HepG2 (cell line): ENCODE measurements around the gene THOC2. TPM values are rescaled to one million over a fixed set of nuclear protein-coding genes. Genes with fewer than 3 reads are reported as not detected.
A peak's percentile ranks its signal among the peaks of the same experiment; 100 is the strongest.
"Not testable (repeated sequence)": the region's sequence is repeated elsewhere in the genome, so short reads cannot be mapped to it uniquely, and the experiment has no call there.

Source experiments
- ATAC-seq: fragments of 200-7000 bp; cut with Tn5 transposase; 3 replicates; pipeline ENCODE4 v1.9.1; 2020; ENCODE audit warnings: mild to moderate bottlenecking, moderate library complexity
- BruUV-seq: library from RNA; stranded (reverse); fragments of 400-500 nt; replicated peaks from 2 replicates; lab custom pipeline; 2021; lab: Mats Ljungman, UMichigan
- CTCF ChIA-PET: fragments of 300-600 bp; formaldehyde crosslinking; extraction: SDS; loops from one replicate; lab custom pipeline; 2021; ENCODE audit warnings: low total read pairs, inconsistent platforms, low intra/inter-chr PET ratio; lab: Yijun Ruan, JAX
- POLR2A ChIA-PET: fragments of 350-600 bp; sonication (Branson Sonifier 250); formaldehyde crosslinking; loops from one replicate; lab custom pipeline; 2020; ENCODE audit warnings: antibody characterized with exemption, inconsistent platforms; lab: Yijun Ruan, JAX
- DNase-seq: peaks from one replicate; pipeline ENCODE4 v3.0.0-alpha.2; 2015; ENCODE audit warnings: low spot score
- FAIRE-seq: peaks from 3 replicates; lab custom pipeline; 2011; peaks lifted over from hg19 to GRCh38; lab: Jason Lieb, UNC
- H2AFZ ChIP-seq: one replicate; pipeline ENCODE4 v1.6.1; 2011; ENCODE audit warnings: low read length, inconsistent platforms
- H3K27ac ChIP-seq: fragments of 300-600 bp; 3 replicates; pipeline ENCODE4 v1.8.0; 2011; ENCODE audit warnings: mixed run types, mild to moderate bottlenecking, mixed read lengths, low read length, inconsistent platforms; ENCODE audit not compliant: insufficient read depth; ENCODE audit errors: extremely low read length
- H3K27me3 ChIP-seq, 2 experiments: fragments of 200-600 bp in 1 of 2; 2 replicates in 1 of 2; 3 replicates in 1 of 2; pipeline versions ENCODE4 v1.6.0 to v1.8.0; 2011; ENCODE audit warnings: low read length in 2 of 2, mild to moderate bottlenecking in 2 of 2, moderate library complexity in 2 of 2, inconsistent platforms in 1 of 2; ENCODE audit not compliant: insufficient read depth in 2 of 2, control insufficient read depth in 1 of 2
- H3K36me3 ChIP-seq, 2 experiments: fragments of 200-600 bp in 1 of 2; replicated peaks in 1 of 2; 2 replicates in 1 of 2; 3 replicates in 1 of 2; pipeline versions ENCODE4 v1.5.1 to v1.8.0; 2011; ENCODE audit warnings: low read length in 2 of 2, inconsistent platforms in 1 of 2; ENCODE audit not compliant: insufficient read depth in 2 of 2, control insufficient read depth in 1 of 2
- H3K4me1 ChIP-seq: 2 replicates; pipeline ENCODE4 v1.5.1; 2012; ENCODE audit warnings: low read length, inconsistent platforms; ENCODE audit not compliant: insufficient read depth
- H3K4me2 ChIP-seq: 2 replicates; pipeline ENCODE4 v1.6.0; 2011; ENCODE audit warnings: low read depth, low read length, inconsistent platforms
- H3K4me3 ChIP-seq, 3 experiments: fragments of 200-600 bp in 1 of 3; sonication (generic), shearing (Covaris generic) in 1 of 3; replicated peaks in 1 of 3; 2 replicates each; pipeline ENCODE4 v1.5.1; 2011 to 2016; ENCODE audit warnings: low read length in 3 of 3, inconsistent platforms in 2 of 3, low read depth in 2 of 3, mild to moderate bottlenecking in 2 of 3, control low read depth in 1 of 3, mixed read lengths in 1 of 3; ENCODE audit not compliant: insufficient read depth in 1 of 3
- H3K79me2 ChIP-seq: one replicate; pipeline ENCODE4 v1.6.1; 2011; ENCODE audit warnings: low read length, inconsistent platforms; ENCODE audit not compliant: insufficient read depth
- H3K9ac ChIP-seq: 2 replicates; pipeline ENCODE4 v1.6.0; 2011; ENCODE audit warnings: mild to moderate bottlenecking, low read depth, low read length, inconsistent platforms; ENCODE audit not compliant: insufficient read depth
- H3K9me3 ChIP-seq: 2 replicates; pipeline ENCODE4 v1.5.1; 2012; ENCODE audit warnings: mild to moderate bottlenecking, low read length
- H4K20me1 ChIP-seq: 2 replicates; pipeline ENCODE4 v1.6.0; 2011; ENCODE audit warnings: inconsistent platforms, mild to moderate bottlenecking, low read length, moderate library complexity; ENCODE audit not compliant: insufficient read depth
- whole genome bisulfite sequencing: methylation state at CpG from one replicate; pipeline ENCODE4 v1.1.6; 2017; ENCODE audit warnings: low lambda C conversion rate; 5-methylcytosine and 5-hydroxymethylcytosine counted together
- in situ Hi-C: cut with HindIII; loops from 2 replicates; pipeline ENCODE4 v1.10.0; 2017; ENCODE audit warnings: low pct_unique_long_range_greater_than_20kb; ENCODE audit not compliant: extremely low pct_ligation_motif_present
- intact Hi-C: fragments of 100-400 bp; cut with micrococcal nuclease; formaldehyde crosslinking; loops from one replicate; pipeline ENCODE4 v1.10.0; 2022; ENCODE audit not compliant: unreplicated experiment
- polyA plus RNA-seq, 8 experiments: library from polyadenylated mRNA; depleted of rRNA in 3 of 8; stranded (reverse) in 7 of 8; unstranded in 1 of 8; fragments of >200 nt; fragmentation: Illumina TruSeq in 4 of 8; extraction: Trizol in 4 of 8; gene quantifications; 2 replicates each; pipeline versions ENCODE4 v1.2.1 to v1.2.3, GENCODE V29; 2011 to 2016; ENCODE audit warnings: low read depth in 4 of 8, missing spikeins in 1 of 8, mixed read lengths in 1 of 8; ENCODE audit not compliant: insufficient read depth in 1 of 8
- total RNA-seq, 5 experiments: library from RNA; depleted of rRNA; stranded (reverse); fragments of >200 nt; fragmentation: Illumina TruSeq; extraction: Trizol; gene quantifications; 2 replicates each; pipeline ENCODE4 v1.2.3, GENCODE V29; 2016; ENCODE audit warnings: low read depth in 1 of 5
- TF ChIP-seq, protein P1 (sequence below): sonication (generic); formaldehyde crosslinking; IDR thresholded peaks from 2 replicates; pipeline ENCODE4 v1.4.0; 2020; ENCODE audit warnings: low read depth, missing genetic modification reagents
- TF ChIP-seq, protein P2 (sequence below): sonication (generic); formaldehyde crosslinking; IDR thresholded peaks from 2 replicates; pipeline ENCODE4 v1.8.0; 2023; ENCODE audit warnings: mild to moderate bottlenecking, missing genetic modification reagents

Gene THOC2
- total and polyA plus RNA-seq, 2 of the 13 experiments (the other 11 are each of a cell fraction or from before 2014, with no cell fraction given) = 87.1 to 101 TPM

DNA sequence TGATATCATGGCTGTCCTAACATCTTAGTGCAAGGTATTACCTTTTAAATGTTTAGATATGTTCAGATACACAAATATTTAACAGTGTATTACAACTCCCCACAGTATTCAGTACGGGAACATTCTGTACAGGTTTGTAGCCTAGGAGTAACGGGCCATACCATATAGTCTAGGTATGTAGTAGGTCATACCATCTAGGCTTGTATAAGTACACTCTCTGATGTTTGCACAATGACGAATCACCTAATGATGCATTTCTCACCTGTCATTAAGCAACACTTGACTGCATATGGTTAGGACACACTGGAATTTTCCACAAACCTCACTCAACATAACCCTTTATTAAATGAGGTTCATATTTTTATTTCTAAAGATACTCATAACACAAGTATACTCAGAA lies 67.7 kb downstream of the THOC2 start:
- intact Hi-C loops (no loop called here), in situ Hi-C loops (no loop called here)
- BruUV-seq = no TSS peak
- DNase-seq (no peak), ATAC-seq (no peak), FAIRE-seq (no peak)
- H3K4me1 ChIP-seq = no peaks in the 10 kb centered on the region
- no peaks in the 10 kb centered on the region for H3K79me2 ChIP-seq
- CTCF ChIA-PET = no interaction called here
- H3K27me3 ChIP-seq = no peaks in the 10 kb centered on the region
- H2AFZ ChIP-seq = no peak overlapping the region
- no peak overlapping the region for H3K27ac ChIP-seq
- H4K20me1 ChIP-seq = no peaks in the 10 kb centered on the region
- H3K9me3 ChIP-seq = no peaks in the 10 kb centered on the region
- TF ChIP-seq, protein P1, sequence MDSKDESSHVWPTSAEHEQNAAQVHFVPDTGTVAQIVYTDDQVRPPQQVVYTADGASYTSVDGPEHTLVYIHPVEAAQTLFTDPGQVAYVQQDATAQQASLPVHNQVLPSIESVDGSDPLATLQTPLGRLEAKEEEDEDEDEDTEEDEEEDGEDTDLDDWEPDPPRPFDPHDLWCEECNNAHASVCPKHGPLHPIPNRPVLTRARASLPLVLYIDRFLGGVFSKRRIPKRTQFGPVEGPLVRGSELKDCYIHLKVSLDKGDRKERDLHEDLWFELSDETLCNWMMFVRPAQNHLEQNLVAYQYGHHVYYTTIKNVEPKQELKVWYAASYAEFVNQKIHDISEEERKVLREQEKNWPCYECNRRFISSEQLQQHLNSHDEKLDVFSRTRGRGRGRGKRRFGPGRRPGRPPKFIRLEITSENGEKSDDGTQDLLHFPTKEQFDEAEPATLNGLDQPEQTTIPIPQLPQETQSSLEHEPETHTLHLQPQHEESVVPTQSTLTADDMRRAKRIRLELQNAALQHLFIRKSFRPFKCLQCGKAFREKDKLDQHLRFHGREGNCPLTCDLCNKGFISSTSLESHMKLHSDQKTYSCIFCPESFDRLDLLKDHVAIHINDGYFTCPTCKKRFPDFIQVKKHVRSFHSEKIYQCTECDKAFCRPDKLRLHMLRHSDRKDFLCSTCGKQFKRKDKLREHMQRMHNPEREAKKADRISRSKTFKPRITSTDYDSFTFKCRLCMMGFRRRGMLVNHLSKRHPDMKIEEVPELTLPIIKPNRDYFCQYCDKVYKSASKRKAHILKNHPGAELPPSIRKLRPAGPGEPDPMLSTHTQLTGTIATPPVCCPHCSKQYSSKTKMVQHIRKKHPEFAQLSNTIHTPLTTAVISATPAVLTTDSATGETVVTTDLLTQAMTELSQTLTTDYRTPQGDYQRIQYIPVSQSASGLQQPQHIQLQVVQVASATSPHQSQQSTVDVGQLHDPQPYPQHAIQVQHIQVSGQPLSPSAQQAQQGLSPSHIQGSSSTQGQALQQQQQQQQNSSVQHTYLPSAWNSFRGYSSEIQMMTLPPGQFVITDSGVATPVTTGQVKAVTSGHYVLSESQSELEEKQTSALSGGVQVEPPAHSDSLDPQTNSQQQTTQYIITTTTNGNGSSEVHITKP (CRISPR knock-in tag) = peak; percentile 83
- TF ChIP-seq, protein P2, sequence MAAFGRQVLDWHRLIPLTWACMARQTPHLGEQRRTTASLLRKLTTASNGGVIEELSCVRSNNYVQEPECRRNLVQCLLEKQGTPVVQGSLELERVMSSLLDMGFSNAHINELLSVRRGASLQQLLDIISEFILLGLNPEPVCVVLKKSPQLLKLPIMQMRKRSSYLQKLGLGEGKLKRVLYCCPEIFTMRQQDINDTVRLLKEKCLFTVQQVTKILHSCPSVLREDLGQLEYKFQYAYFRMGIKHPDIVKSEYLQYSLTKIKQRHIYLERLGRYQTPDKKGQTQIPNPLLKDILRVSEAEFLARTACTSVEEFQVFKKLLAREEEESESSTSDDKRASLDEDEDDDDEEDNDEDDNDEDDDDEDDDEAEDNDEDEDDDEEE (CRISPR knock-in tag) = no peak
- H3K9ac ChIP-seq = no peak overlapping the region
- POLR2A ChIA-PET = no interaction called here
- peaks cover 2 to 21% of the 10 kb centered on the region in 2 experiments; a peak in 3 of 5 replicates for H3K36me3 ChIP-seq
- H3K4me3 ChIP-seq = no peak overlapping the region
- no peak overlapping the region for H3K4me2 ChIP-seq
- WGBS = 80% methylated on average over 1 of the region's 3 CpGs

DNA sequence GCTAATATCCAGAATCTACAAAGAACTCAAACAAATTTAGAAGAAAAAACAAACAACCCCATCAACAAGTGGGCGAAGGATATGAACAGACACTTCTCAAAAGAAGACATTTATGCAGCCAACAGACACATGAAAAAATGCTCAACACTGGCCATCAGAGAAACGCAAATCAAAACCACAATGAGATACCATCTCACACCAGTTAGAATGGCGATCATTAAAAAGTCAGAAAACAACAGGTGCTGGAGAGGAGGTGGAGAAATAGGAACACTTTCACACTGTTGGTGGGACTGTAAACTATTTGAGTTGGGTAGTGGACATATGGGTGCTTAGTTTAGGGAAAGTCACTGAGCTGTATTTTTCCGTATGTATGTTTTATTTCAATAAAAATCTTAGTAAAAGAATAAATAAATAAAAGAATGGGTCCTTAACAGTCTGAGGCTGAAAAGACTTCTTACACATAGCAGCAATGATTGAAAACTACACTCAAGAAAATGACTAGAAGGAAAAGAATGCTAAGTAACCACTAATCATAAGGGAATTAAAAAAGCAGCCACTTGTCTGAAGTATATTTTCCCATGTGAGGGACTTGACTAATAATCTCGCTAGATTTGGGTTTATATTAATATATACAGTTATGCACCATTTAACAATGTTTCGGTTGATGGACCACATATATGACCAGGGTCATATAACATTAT lies 68.2 kb downstream of the THOC2 start:
- H3K4me3 ChIP-seq, ATAC-seq, H3K9me3 ChIP-seq, intact Hi-C loops, DNase-seq, FAIRE-seq, H3K27ac ChIP-seq, H3K4me2 ChIP-seq, H3K27me3 ChIP-seq, H3K4me1 ChIP-seq, CTCF ChIA-PET, in situ Hi-C loops, POLR2A ChIA-PET, H3K9ac ChIP-seq, H2AFZ ChIP-seq, H3K79me2 ChIP-seq, H4K20me1 ChIP-seq, BruUV-seq: not testable (repeated sequence)
- peaks cover 2 to 20% of the 10 kb centered on the region in 2 experiments; a peak in 3 of 5 replicates for H3K36me3 ChIP-seq
- 94% methylated on average over 6 of the region's 6 CpGs for WGBS

DNA sequence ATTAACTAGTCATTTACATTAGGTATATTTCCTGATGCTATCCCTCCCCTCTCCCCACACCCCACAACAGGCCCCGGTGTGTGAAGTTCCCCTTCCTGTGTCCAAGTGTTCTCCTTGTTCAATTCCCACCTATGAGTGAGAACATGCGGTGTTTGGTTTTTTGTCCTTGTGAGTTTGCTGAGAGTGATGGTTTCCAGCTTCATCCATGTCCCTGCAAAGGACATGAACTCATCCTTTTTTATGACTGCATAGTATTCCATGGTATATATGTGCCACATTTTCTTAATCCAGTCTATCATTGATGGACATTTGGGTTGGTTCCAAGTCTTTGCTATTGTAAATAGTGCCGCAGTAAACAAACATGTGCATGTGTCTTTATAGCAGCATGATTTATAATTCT lies 69.1 kb downstream of the THOC2 start:
- H3K4me2 ChIP-seq, intact Hi-C loops, in situ Hi-C loops, H4K20me1 ChIP-seq, ATAC-seq, H3K4me1 ChIP-seq, POLR2A ChIA-PET, CTCF ChIA-PET, H3K9me3 ChIP-seq, H3K9ac ChIP-seq, H3K27me3 ChIP-seq, H3K4me3 ChIP-seq, H3K79me2 ChIP-seq, H3K27ac ChIP-seq, BruUV-seq, FAIRE-seq, DNase-seq, H2AFZ ChIP-seq: not testable (repeated sequence)
- 91% methylated on average over 3 of the region's 3 CpGs for WGBS
- H3K36me3 ChIP-seq = peaks cover 2 to 17% of the 10 kb centered on the region in 2 experiments; a peak in 3 of 5 replicates
